ENCODE measurements around the gene NBEAL2.

Gene NBEAL2

DNA sequence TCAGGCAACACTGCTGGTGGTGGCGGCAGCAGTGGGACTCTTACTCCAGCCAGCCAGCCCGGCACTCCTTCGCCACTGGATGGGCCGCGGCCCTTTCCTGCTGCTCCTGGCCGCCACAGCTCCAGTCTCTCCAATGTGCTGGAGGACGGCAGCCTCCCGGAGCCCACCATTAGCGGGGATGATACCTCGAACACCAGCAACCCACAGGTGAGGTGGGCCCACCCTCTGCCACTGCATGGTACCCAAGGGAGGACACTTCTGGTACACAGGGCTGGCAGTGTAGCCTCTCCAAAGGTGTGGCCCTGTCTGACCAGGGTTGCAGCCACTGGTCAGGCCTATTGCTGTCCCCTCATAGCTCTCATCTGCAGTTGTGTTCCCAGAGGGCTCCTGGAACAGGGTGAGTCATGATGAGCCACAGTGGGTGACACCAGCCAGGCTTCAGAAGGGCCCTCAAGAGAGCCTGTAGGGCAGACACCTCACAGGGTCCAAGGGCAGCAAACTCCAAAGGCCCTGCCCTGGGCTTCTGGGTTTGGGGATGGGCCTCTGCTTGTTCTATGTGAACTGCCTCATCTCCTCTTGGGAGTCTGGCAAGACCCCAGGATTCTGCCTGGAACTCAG, 20.8 kb downstream of the NBEAL2 start:
- Histone ChIP-seq H3K4me1 (ENCODE audit: control insufficient read depth, insufficient read depth, low read length) (no peaks in the 10 kb centered on the region), H3K36me3 (ENCODE audit: control insufficient read depth, insufficient read depth, low read length) (no peaks in the 10 kb centered on the region), H3K27me3 (ENCODE audit: control insufficient read depth, insufficient read depth, low read length, poor library complexity, severe bottlenecking) (no peaks in the 10 kb centered on the region), H3K4me3 (ENCODE audit: insufficient read depth, low read depth, low read length) (no peak overlapping the region), H3K9me3 (ENCODE audit: control insufficient read depth, low read length) (no peaks in the 10 kb centered on the region), H3K27ac (ENCODE audit: insufficient read depth, low read depth, low read length, poor library complexity, severe bottlenecking) (no peak overlapping the region)
- 94 to 95% methylated on average over 10 of the region's 10 CpGs for WGBS, 2 experiments

DNA sequence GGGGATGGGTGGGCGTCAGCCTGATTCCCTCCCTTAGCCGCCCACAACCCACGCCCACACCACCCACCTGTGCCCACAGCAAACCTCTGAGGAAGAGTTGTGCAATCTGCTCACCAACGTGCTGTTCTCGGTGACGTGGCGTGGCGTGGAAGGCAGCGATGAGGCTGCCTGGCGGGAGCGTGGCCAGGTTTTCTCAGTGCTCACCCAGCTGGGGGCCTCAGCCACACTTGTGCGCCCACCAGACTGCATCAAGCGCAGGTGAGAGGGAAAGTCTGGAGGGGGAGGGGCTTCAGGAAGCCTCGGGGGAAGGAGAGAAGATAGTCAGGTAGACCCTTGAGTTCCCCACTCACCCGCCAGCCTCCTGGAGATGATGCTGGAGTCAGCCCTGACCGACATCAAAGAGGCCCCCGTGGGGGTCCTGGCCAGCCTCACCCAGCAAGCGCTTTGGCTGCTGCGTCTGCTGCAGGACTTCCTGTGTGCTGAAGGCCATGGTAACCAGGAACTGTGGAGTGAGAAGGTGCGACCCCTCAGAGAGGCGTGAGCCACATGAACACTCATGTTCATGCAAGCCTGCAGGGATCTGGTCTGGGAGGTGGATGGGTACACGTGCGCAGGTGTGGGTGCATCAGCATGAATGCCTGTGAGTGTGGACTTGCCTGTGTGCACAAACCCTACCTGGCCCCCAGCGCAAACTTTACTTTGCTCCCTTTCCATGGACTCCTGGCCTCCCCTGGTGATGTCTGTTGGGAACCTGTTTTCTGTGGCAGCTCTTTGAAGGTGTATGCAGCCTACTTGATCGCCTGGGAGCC, 21.7 kb downstream of the NBEAL2 start:
- H3K4me3 ChIP-seq (ENCODE audit: insufficient read depth, low read depth, low read length) = no peak overlapping the region
- H3K4me1 ChIP-seq (ENCODE audit: control insufficient read depth, insufficient read depth, low read length) = no peaks in the 10 kb centered on the region
- 94 to 95% methylated on average over 25 of the region's 25 CpGs for WGBS, 2 experiments
- no peak overlapping the region for H3K27ac ChIP-seq (ENCODE audit: insufficient read depth, low read depth, low read length, poor library complexity, severe bottlenecking)
- no peaks in the 10 kb centered on the region for H3K9me3 ChIP-seq (ENCODE audit: control insufficient read depth, low read length)
- no peaks in the 10 kb centered on the region for H3K36me3 ChIP-seq (ENCODE audit: control insufficient read depth, insufficient read depth, low read length)
- no peaks in the 10 kb centered on the region for H3K27me3 ChIP-seq (ENCODE audit: control insufficient read depth, insufficient read depth, low read length, poor library complexity, severe bottlenecking)

DNA sequence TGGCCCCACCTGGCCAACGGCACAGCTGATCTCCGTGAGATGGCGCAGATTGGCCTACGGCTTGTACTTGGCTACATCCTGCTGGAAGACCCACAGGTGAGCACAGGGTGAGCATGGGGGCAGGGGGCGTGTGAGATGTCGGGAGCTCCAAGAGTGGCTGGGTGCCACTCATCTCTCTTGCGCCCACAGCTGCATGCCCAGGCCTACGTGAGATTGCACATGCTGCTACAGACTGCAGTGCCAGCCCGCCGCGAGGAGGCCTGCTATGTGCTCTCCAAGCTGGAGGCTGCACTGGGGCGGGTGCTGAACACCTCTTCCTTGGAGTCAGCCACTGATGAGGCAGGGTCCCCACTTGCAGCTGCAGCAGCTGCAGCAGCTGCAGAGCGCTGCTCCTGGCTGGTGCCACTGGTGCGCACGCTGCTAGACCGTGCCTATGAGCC, 22.3 kb downstream of the NBEAL2 start:
- no peak overlapping the region for H3K27ac ChIP-seq (ENCODE audit: insufficient read depth, low read depth, low read length, poor library complexity, severe bottlenecking)
- no peaks in the 10 kb centered on the region for H3K9me3 ChIP-seq (ENCODE audit: control insufficient read depth, low read length)
- no peaks in the 10 kb centered on the region for H3K36me3 ChIP-seq (ENCODE audit: control insufficient read depth, insufficient read depth, low read length)
- no peaks in the 10 kb centered on the region for H3K4me1 ChIP-seq (ENCODE audit: control insufficient read depth, insufficient read depth, low read length)
- no peaks in the 10 kb centered on the region for H3K27me3 ChIP-seq (ENCODE audit: control insufficient read depth, insufficient read depth, low read length, poor library complexity, severe bottlenecking)
- H3K4me3 ChIP-seq (ENCODE audit: insufficient read depth, low read depth, low read length) = no peak overlapping the region
- WGBS, 2 experiments = 95 to 97% methylated on average over 16 of the region's 16 CpGs

GRCh38 chr3:47002171-47003055, 22.9 kb downstream of the NBEAL2 start:
- H3K4me1 ChIP-seq (ENCODE audit: control insufficient read depth, insufficient read depth, low read length) = no peaks in the 10 kb centered on the region
- no peaks in the 10 kb centered on the region for H3K36me3 ChIP-seq (ENCODE audit: control insufficient read depth, insufficient read depth, low read length)
- H3K9me3 ChIP-seq (ENCODE audit: control insufficient read depth, low read length) = no peaks in the 10 kb centered on the region
- no peaks in the 10 kb centered on the region for H3K27me3 ChIP-seq (ENCODE audit: control insufficient read depth, insufficient read depth, low read length, poor library complexity, severe bottlenecking)
- no peak overlapping the region for H3K27ac ChIP-seq (ENCODE audit: insufficient read depth, low read depth, low read length, poor library complexity, severe bottlenecking)
- 86 to 87% methylated on average over 35 of the region's 35 CpGs for WGBS, 2 experiments
- no peak overlapping the region for H3K4me3 ChIP-seq (ENCODE audit: insufficient read depth, low read depth, low read length)

- no peaks in the 10 kb centered on the region for H3K36me3 ChIP-seq (ENCODE audit: control insufficient read depth, insufficient read depth, low read length)
- no peak overlapping the region for H3K27ac ChIP-seq (ENCODE audit: insufficient read depth, low read depth, low read length, poor library complexity, severe bottlenecking)
- no peaks in the 10 kb centered on the region for H3K27me3 ChIP-seq (ENCODE audit: control insufficient read depth, insufficient read depth, low read length, poor library complexity, severe bottlenecking)
- H3K9me3 ChIP-seq (ENCODE audit: control insufficient read depth, low read length) = no peaks in the 10 kb centered on the region
- 93 to 94% methylated on average over 10 of the region's 10 CpGs for WGBS, 2 experiments
- no peak overlapping the region for H3K4me3 ChIP-seq (ENCODE audit: insufficient read depth, low read depth, low read length)
- H3K4me1 ChIP-seq (ENCODE audit: control insufficient read depth, insufficient read depth, low read length) = no peaks in the 10 kb centered on the region
Measured at GRCh38 chr3:47003056-47003410, 23.6 kb downstream of the NBEAL2 start.

- H3K9me3 ChIP-seq (ENCODE audit: control insufficient read depth, low read length) = no peaks in the 10 kb centered on the region
- no peaks in the 10 kb centered on the region for H3K27me3 ChIP-seq (ENCODE audit: control insufficient read depth, insufficient read depth, low read length, poor library complexity, severe bottlenecking)
- H3K4me1 ChIP-seq (ENCODE audit: control insufficient read depth, insufficient read depth, low read length) = no peaks in the 10 kb centered on the region
- H3K27ac ChIP-seq (ENCODE audit: insufficient read depth, low read depth, low read length, poor library complexity, severe bottlenecking) = no peak overlapping the region
- no peaks in the 10 kb centered on the region for H3K36me3 ChIP-seq (ENCODE audit: control insufficient read depth, insufficient read depth, low read length)
- H3K4me3 ChIP-seq (ENCODE audit: insufficient read depth, low read depth, low read length) = no peak overlapping the region
- 94 to 95% methylated on average over 27 of the region's 27 CpGs for WGBS, 2 experiments
Measured at GRCh38 chr3:47003461-47004368, 24.2 kb downstream of the NBEAL2 start.

- Histone ChIP-seq H3K4me3 (ENCODE audit: insufficient read depth, low read depth, low read length) (no peak overlapping the region), H3K36me3 (ENCODE audit: control insufficient read depth, insufficient read depth, low read length) (no peaks in the 10 kb centered on the region), H3K27me3 (ENCODE audit: control insufficient read depth, insufficient read depth, low read length, poor library complexity, severe bottlenecking) (no peaks in the 10 kb centered on the region), H3K4me1 (ENCODE audit: control insufficient read depth, insufficient read depth, low read length) (no peaks in the 10 kb centered on the region), H3K27ac (ENCODE audit: insufficient read depth, low read depth, low read length, poor library complexity, severe bottlenecking) (no peak overlapping the region), H3K9me3 (ENCODE audit: control insufficient read depth, low read length) (no peaks in the 10 kb centered on the region)
- WGBS, 2 experiments = 95 to 97% methylated on average over 17 of the region's 17 CpGs
Measured at GRCh38 chr3:47004369-47005211, 25.1 kb downstream of the NBEAL2 start.

- Histone ChIP-seq H3K9me3 (ENCODE audit: control insufficient read depth, low read length) (no peaks in the 10 kb centered on the region), H3K4me1 (ENCODE audit: control insufficient read depth, insufficient read depth, low read length) (no peaks in the 10 kb centered on the region), H3K27ac (ENCODE audit: insufficient read depth, low read depth, low read length, poor library complexity, severe bottlenecking) (no peak overlapping the region), H3K36me3 (ENCODE audit: control insufficient read depth, insufficient read depth, low read length) (no peaks in the 10 kb centered on the region), H3K27me3 (ENCODE audit: control insufficient read depth, insufficient read depth, low read length, poor library complexity, severe bottlenecking) (no peaks in the 10 kb centered on the region), H3K4me3 (ENCODE audit: insufficient read depth, low read depth, low read length) (no peak overlapping the region)
- WGBS, 2 experiments = 90 to 92% methylated on average over 32 of the region's 32 CpGs
Measured at GRCh38 chr3:47005212-47006144, 26.0 kb downstream of the NBEAL2 start.

Measured in ectodermal cell (in vitro differentiated cells).